ENCODE results near the gene MTERF4.

GRCh38 chr2:241061275-241061674 is 40.8 kb downstream of the MTERF4 start:
- no peak for TF ChIP-seq CTCF (IDR thresholded peaks at IDR 0.05)
- no peak for TF ChIP-seq SREBF2 (IDR thresholded peaks at IDR 0.05)
- no peak for TF ChIP-seq BHLHE40 (IDR thresholded peaks at IDR 0.05; ENCODE audit: low read depth, low read length)
- TF ChIP-seq HOXA7 (CRISPR knock-in tag; IDR thresholded peaks at IDR 0.05): no peak
- TF ChIP-seq TP53 (CRISPR knock-in tag; IDR thresholded peaks at IDR 0.05): no peak
- no peak for TF ChIP-seq CEBPB (IDR thresholded peaks at IDR 0.05)
- no peak for TF ChIP-seq BCL3 (IDR thresholded peaks at IDR 0.05)
